ENCODE results near the gene CLEC2L. TPM values are rescaled to one million over a fixed set of nuclear protein-coding genes. Genes with fewer than 3 reads are reported as not detected.

Gene CLEC2L
- polyA plus RNA-seq, 1 donor from 2014 or later: 4.5 TPM

- Histone ChIP-seq H3K9me2 (ENCODE audit: insufficient read depth, low read length) (no peaks in the 10 kb centered on the region), H3K36me3 (ENCODE audit: insufficient read depth, low read length) (no peaks in the 10 kb centered on the region), H3K79me2 (replicated peaks; ENCODE audit: insufficient read depth, low read length) (no peaks in the 10 kb centered on the region)
These were observed 9.2 kb downstream of the CLEC2L start for GRCh38 chr7:139532636-139533155.

GRCh38 chr7:139534096-139534495, 10.6 kb downstream of the CLEC2L start:
- H2AFZ ChIP-seq (ENCODE audit: low read depth, low read length): no peak overlapping the region
- no peak overlapping the region for H3K4me3 ChIP-seq (ENCODE audit: low read length)
- H3K9me3 ChIP-seq (ENCODE audit: low read length): no peaks in the 10 kb centered on the region
- no peaks in the 10 kb centered on the region for H3K79me2 ChIP-seq (replicated peaks; ENCODE audit: insufficient read depth, low read length)
- H3K36me3 ChIP-seq (ENCODE audit: insufficient read depth, low read length): no peaks in the 10 kb centered on the region
- no peak overlapping the region for H3K27ac ChIP-seq (ENCODE audit: low read length)
- no peaks in the 10 kb centered on the region for H4K20me1 ChIP-seq (ENCODE audit: insufficient read depth)
- H3K9ac ChIP-seq (ENCODE audit: low read length): no peak overlapping the region
- H3K27me3 ChIP-seq (ENCODE audit: insufficient read depth, low read depth, low read length): no peaks in the 10 kb centered on the region
- H3K9me2 ChIP-seq (ENCODE audit: insufficient read depth, low read length): no peaks in the 10 kb centered on the region
- no peak overlapping the region for H3K4me2 ChIP-seq (ENCODE audit: low read length)
- H3F3A ChIP-seq (ENCODE audit: insufficient read depth, low read length, poor library complexity, severe bottlenecking): no peaks in the 10 kb centered on the region
- TF ChIP-seq POLR2AphosphoS5 (IDR thresholded peaks at IDR 0.05) (no peak), REST (IDR thresholded peaks at IDR 0.05; ENCODE audit: borderline replicate concordance) (no peak), RAD21 (conservative IDR thresholded peaks at IDR 0.05) (no peak), MXI1 (conservative IDR thresholded peaks at IDR 0.05; ENCODE audit: poor library complexity, severe bottlenecking) (no peak), EP300 (conservative IDR thresholded peaks at IDR 0.05; ENCODE audit: poor library complexity, severe bottlenecking) (no peak), CTCF (IDR thresholded peaks at IDR 0.05; ENCODE audit: poor library complexity, severe bottlenecking) (no peak), SMC3 (conservative IDR thresholded peaks at IDR 0.05; ENCODE audit: poor library complexity) (no peak)

More at GRCh38 chr7:139532636-139533155, 9.2 kb downstream of the CLEC2L start:
- Histone ChIP-seq H3K4me3 (ENCODE audit: low read length) (no peak overlapping the region), H3K9ac (ENCODE audit: low read length) (no peak overlapping the region), H4K20me1 (ENCODE audit: insufficient read depth) (no peaks in the 10 kb centered on the region), H3K4me2 (ENCODE audit: low read length) (no peak overlapping the region), H3F3A (ENCODE audit: insufficient read depth, low read length, poor library complexity, severe bottlenecking) (no peaks in the 10 kb centered on the region), H2AFZ (ENCODE audit: low read depth, low read length) (no peak overlapping the region), H3K27me3 (ENCODE audit: insufficient read depth, low read depth, low read length) (no peaks in the 10 kb centered on the region), H3K27ac (ENCODE audit: low read length) (no peak overlapping the region), H3K9me3 (ENCODE audit: low read length) (no peaks in the 10 kb centered on the region)
- TF ChIP-seq RAD21 (conservative IDR thresholded peaks at IDR 0.05): no peak
- no peak for TF ChIP-seq EZH2 (IDR thresholded peaks at IDR 0.05; ENCODE audit: borderline replicate concordance, insufficient read depth, low read length, poor library complexity, severe bottlenecking)
- TF ChIP-seq CTCF (IDR thresholded peaks at IDR 0.05; ENCODE audit: poor library complexity, severe bottlenecking): no peak
- no peak for TF ChIP-seq POLR2AphosphoS5 (IDR thresholded peaks at IDR 0.05)
- TF ChIP-seq REST (IDR thresholded peaks at IDR 0.05; ENCODE audit: borderline replicate concordance): no peak
- no peak for TF ChIP-seq MXI1 (conservative IDR thresholded peaks at IDR 0.05; ENCODE audit: poor library complexity, severe bottlenecking)
- TF ChIP-seq EP300 (conservative IDR thresholded peaks at IDR 0.05; ENCODE audit: poor library complexity, severe bottlenecking): no peak

All from neural cell (in vitro differentiated cells).